Mesendoderm (in vitro differentiated cells): ENCODE data around the gene SMCO4.
"Not testable (repeated sequence)": the region's sequence is repeated elsewhere in the genome, so short reads cannot be mapped to it uniquely, and the experiment has no call there.

Experiments used
- DNase-seq: peaks from one replicate; pipeline ENCODE4 v3.0.0; 2013
- H2AK5ac ChIP-seq: 2 replicates; pipeline ENCODE4 v1.6.1; 2013; ENCODE audit warnings: low read length, inconsistent platforms
- H2BK120ac ChIP-seq: 2 replicates; pipeline ENCODE4 v1.6.1; 2013; ENCODE audit warnings: low read depth, mild to moderate bottlenecking, low read length, moderate library complexity, mixed read lengths
- H2BK15ac ChIP-seq: replicated peaks from 2 replicates; pipeline ENCODE4 v1.6.1; 2013; ENCODE audit warnings: low read depth, mild to moderate bottlenecking, moderate library complexity
- H2BK5ac ChIP-seq: 2 replicates; pipeline ENCODE4 v1.6.1; 2013; ENCODE audit warnings: low read length, inconsistent platforms
- H3K18ac ChIP-seq: 2 replicates; pipeline ENCODE4 v1.6.1; 2013; ENCODE audit warnings: mild to moderate bottlenecking, low read length, mixed read lengths
- H3K23ac ChIP-seq: one replicate; pipeline ENCODE4 v1.6.1; 2013; ENCODE audit warnings: low read length
- H3K27ac ChIP-seq: 2 replicates; pipeline ENCODE4 v1.5.1; 2013; ENCODE audit warnings: low read depth, mild to moderate bottlenecking, inconsistent platforms, low read length, moderate library complexity
- H3K27me3 ChIP-seq: 2 replicates; pipeline ENCODE4 v1.6.1; 2013; ENCODE audit warnings: low read length, control low read depth, mild to moderate bottlenecking, inconsistent platforms; ENCODE audit not compliant: insufficient read depth, poor library complexity
- H3K36me3 ChIP-seq: 2 replicates; pipeline ENCODE4 v1.6.1; 2013; ENCODE audit warnings: low read length, inconsistent platforms; ENCODE audit not compliant: control insufficient read depth, insufficient read depth
- H3K4ac ChIP-seq: one replicate; pipeline ENCODE4 v1.6.1; 2013; ENCODE audit warnings: low read depth, mild to moderate bottlenecking, low read length, moderate library complexity
- H3K4me1 ChIP-seq: 2 replicates; pipeline ENCODE4 v1.6.1; 2013; ENCODE audit warnings: low read depth, low read length, inconsistent platforms; ENCODE audit not compliant: control insufficient read depth
- H3K4me2 ChIP-seq: 2 replicates; pipeline ENCODE4 v1.6.1; 2013; ENCODE audit warnings: low read length
- H3K4me3 ChIP-seq: 2 replicates; pipeline ENCODE4 v1.5.1; 2013; ENCODE audit warnings: mild to moderate bottlenecking, low read length
- H3K56ac ChIP-seq: one replicate; pipeline ENCODE4 v1.6.1; 2013; ENCODE audit warnings: low read length
- H3K79me1 ChIP-seq: 2 replicates; pipeline ENCODE4 v1.6.1; 2013; ENCODE audit warnings: low read length, inconsistent platforms
- H3K79me2 ChIP-seq: 2 replicates; pipeline ENCODE4 v1.6.1; 2013; ENCODE audit warnings: mild to moderate bottlenecking, low read length; ENCODE audit not compliant: control insufficient read depth, insufficient read depth
- H3K9ac ChIP-seq: 2 replicates; pipeline ENCODE4 v1.6.1; 2013; ENCODE audit warnings: low read length, inconsistent platforms
- H4K5ac ChIP-seq: one replicate; pipeline ENCODE4 v1.6.1; 2013; ENCODE audit warnings: low read length
- H4K8ac ChIP-seq: one replicate; pipeline ENCODE4 v1.6.1; 2013; ENCODE audit warnings: low read depth, mild to moderate bottlenecking, control low read depth, low read length, moderate library complexity
- WGBS: extraction: QIAGEN DNeasy Blood & Tissue Kit; methylation state at CpG from one replicate; pipeline ENCODE4 v1.1.7; 2013; ENCODE audit warnings: low lambda C conversion rate, missing lambda C conversion rate; ENCODE audit not compliant: insufficient coverage; ENCODE audit errors: extremely low coverage; 5-methylcytosine and 5-hydroxymethylcytosine counted together

SMCO4 gene

DNA sequence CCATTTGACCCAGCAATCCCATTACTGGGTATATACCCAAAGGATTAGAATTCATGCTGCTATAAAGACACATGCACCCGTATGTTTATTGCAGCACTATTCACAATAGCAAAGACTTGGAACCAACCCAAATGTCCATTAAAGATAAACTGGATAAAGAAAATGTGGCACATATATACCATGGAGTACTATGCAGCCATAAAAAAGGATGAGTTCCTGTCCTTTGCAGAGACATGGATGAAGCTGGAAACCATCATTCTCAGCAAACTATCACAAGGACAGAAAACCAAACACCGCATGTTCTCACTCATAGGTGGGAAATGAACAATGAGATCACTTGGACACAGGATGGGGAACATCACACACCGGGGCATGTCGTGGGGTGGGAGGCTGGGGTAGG, 79.5 kb downstream of the SMCO4 start:
- not testable (repeated sequence) for H3K4ac ChIP-seq, H3K4me2 ChIP-seq, H2BK15ac ChIP-seq, H3K27ac ChIP-seq, H4K8ac ChIP-seq, H3K56ac ChIP-seq, H3K79me1 ChIP-seq, H2BK5ac ChIP-seq, H3K4me1 ChIP-seq, H3K9ac ChIP-seq, H3K4me3 ChIP-seq, H2AK5ac ChIP-seq, H4K5ac ChIP-seq, H3K36me3 ChIP-seq, H3K18ac ChIP-seq, H2BK120ac ChIP-seq, H3K27me3 ChIP-seq, H3K79me2 ChIP-seq, DNase-seq, H3K23ac ChIP-seq
- WGBS, result no CpG with 5 or more reads among the region's 4 CpGs

DNA sequence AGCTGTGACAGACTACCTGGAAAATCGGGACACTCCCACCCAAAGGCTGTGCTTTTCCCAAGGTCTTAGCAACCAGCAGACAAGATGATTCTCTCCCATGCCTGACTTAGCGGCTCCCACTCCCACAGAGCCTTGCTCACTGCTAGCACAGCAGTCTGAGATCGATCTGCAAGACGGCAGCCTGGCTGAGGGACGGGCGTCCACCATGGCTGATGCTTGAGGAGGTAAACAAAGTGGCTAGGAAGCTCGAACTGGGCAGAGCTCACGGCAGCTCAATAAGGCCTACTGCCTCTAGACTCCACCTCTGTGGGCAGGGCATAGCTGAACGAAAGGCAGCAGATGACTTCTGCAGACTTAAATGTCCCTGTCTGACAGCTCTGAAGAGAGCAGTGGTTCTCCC, 84.9 kb downstream of the SMCO4 start:
- no CpG with 5 or more reads among the region's 9 CpGs for WGBS
- Histone ChIP-seq H3K4ac (no peak overlapping the region), H3K79me2 (no peaks in the 10 kb centered on the region), H4K8ac (no peak overlapping the region), H3K27ac (no peak overlapping the region), H3K4me3 (no peak overlapping the region), H3K56ac (no peak overlapping the region), H3K18ac (no peak overlapping the region), H3K4me2 (no peak overlapping the region), H4K5ac (no peak overlapping the region), H2BK15ac (no peak overlapping the region), H2BK5ac (no peak overlapping the region), H3K4me1 (no peaks in the 10 kb centered on the region), H3K36me3 (no peaks in the 10 kb centered on the region), H2AK5ac (no peak overlapping the region), H3K9ac (no peak overlapping the region), H3K27me3 (no peaks in the 10 kb centered on the region), H3K79me1 (no peaks in the 10 kb centered on the region), H2BK120ac (no peak overlapping the region), H3K23ac (no peak overlapping the region)
- no peak for DNase-seq

DNA sequence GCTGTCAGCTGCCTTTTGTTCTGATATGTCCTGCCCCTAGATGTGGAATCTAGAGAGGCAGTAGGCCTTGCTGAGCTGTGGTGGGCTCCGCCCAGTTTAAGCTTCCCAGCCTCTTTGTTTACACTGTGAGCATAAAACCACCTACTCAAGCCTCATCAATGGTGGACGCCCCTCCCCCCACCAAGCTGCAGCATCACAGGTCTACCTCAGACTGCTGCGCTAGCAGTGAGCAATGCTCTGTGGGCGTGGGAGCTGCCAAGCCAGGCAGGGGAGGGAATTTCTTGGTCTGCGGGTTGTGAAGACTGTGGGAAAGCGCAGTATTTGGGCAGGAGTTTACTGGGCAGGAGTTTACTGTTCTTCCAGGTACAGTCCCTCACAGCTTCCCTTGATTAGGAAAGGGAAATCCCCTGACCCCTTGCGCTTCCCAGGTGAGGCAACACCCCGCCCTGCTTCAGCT, 98.5 kb downstream of the SMCO4 start:
- no peak overlapping the region for H2BK15ac ChIP-seq
- H3K4me1 ChIP-seq, result no peaks in the 10 kb centered on the region
- H4K5ac ChIP-seq, result no peak overlapping the region
- no peak overlapping the region for H3K9ac ChIP-seq
- no peak overlapping the region for H3K4me3 ChIP-seq
- H2BK120ac ChIP-seq, result no peak overlapping the region
- H2BK5ac ChIP-seq, result no peak overlapping the region
- H3K79me1 ChIP-seq, result no peaks in the 10 kb centered on the region
- H3K56ac ChIP-seq, result peak overlapping the region; percentile 53
- no peaks in the 10 kb centered on the region for H3K27me3 ChIP-seq
- WGBS, result no CpG with 5 or more reads among the region's 8 CpGs
- peak; percentile 94 for DNase-seq
- no peaks in the 10 kb centered on the region for H3K36me3 ChIP-seq
- no peak overlapping the region for H2AK5ac ChIP-seq
- no peak overlapping the region for H3K4me2 ChIP-seq
- no peaks in the 10 kb centered on the region for H3K79me2 ChIP-seq
- H3K27ac ChIP-seq, result no peak overlapping the region
- H3K23ac ChIP-seq, result no peak overlapping the region
- H3K18ac ChIP-seq, result no peak overlapping the region
- peak overlapping the region; percentile 37 for H3K4ac ChIP-seq
- H4K8ac ChIP-seq, result no peak overlapping the region

DNA sequence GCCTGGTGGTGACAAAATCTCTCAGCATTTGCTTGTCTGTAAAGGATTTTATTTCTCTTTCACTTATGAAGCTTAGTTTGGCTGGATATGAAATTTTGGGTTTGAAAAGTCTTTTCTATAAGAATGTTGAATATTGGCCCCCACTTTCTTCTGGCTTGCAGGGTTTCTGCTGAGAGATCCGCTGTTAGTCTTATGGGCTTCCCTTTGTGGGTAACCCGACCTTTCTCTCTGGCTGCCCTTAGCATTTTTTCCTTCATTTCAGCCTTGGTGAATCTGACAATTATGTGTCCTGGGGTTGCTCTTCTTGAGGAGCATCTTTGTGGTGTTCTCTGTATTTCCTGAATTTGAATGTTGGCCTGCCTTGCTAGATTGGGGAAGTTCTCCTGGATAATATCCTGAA, 100.0 kb downstream of the SMCO4 start:
- H2BK120ac ChIP-seq, H3K27me3 ChIP-seq, H4K8ac ChIP-seq, H3K27ac ChIP-seq, H3K79me1 ChIP-seq, H2BK15ac ChIP-seq, H3K23ac ChIP-seq, H2BK5ac ChIP-seq, H3K56ac ChIP-seq, H3K4me3 ChIP-seq, H3K79me2 ChIP-seq, H3K4ac ChIP-seq, H3K4me2 ChIP-seq, H3K36me3 ChIP-seq, H2AK5ac ChIP-seq, H4K5ac ChIP-seq, DNase-seq, H3K18ac ChIP-seq, H3K4me1 ChIP-seq, H3K9ac ChIP-seq: not testable (repeated sequence)
- no CpG with 5 or more reads among the region's 2 CpGs for WGBS

DNA sequence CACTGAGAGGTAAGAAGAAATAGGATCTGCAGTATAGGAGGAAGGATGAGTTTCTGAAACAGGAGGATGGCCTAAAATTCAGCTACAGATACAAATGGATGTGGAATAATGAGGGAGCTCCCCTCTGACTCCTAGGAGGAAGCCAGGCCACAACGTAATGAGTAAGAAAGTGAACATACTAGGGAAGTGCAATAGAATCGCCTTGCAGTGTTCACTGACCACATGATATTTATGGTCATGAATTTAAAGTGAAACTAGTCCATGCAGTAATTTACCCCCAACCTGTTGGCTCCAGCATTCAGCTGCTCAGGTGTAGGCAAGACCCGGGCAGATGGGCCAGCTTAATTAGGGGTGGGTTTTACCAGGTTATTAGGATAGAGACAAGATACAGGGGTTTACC, 110.9 kb downstream of the SMCO4 start:
- no peak overlapping the region for H3K4ac ChIP-seq
- no peak overlapping the region for H4K8ac ChIP-seq
- H3K27ac ChIP-seq, result no peak overlapping the region
- no peak overlapping the region for H2BK5ac ChIP-seq
- no peak overlapping the region for H2BK120ac ChIP-seq
- no peak overlapping the region for H3K18ac ChIP-seq
- no peak overlapping the region for H3K9ac ChIP-seq
- H2BK15ac ChIP-seq, result no peak overlapping the region
- no peak overlapping the region for H3K23ac ChIP-seq
- H4K5ac ChIP-seq, result no peak overlapping the region
- H3K4me2 ChIP-seq, result no peak overlapping the region
- no peak overlapping the region for H2AK5ac ChIP-seq
- no peaks in the 10 kb centered on the region for H3K36me3 ChIP-seq
- no peak for DNase-seq
- H3K4me1 ChIP-seq, result no peaks in the 10 kb centered on the region
- H3K79me1 ChIP-seq, result no peaks in the 10 kb centered on the region
- WGBS, result no CpG with 5 or more reads among the region's 3 CpGs
- no peaks in the 10 kb centered on the region for H3K79me2 ChIP-seq
- H3K27me3 ChIP-seq, result no peaks in the 10 kb centered on the region
- no peak overlapping the region for H3K56ac ChIP-seq
- no peak overlapping the region for H3K4me3 ChIP-seq
